HG03457 (cell line): ENCODE results near the gene CRB1.
"Not testable (repeated sequence)": the region's sequence is repeated elsewhere in the genome, so short reads cannot be mapped to it uniquely, and the experiment has no call there.

Experiments used
- ATAC-seq: cut with Tn5 transposase; IDR thresholded peaks from one replicate; pipeline ENCODE4 v1.9.1; 2021; ENCODE audit warnings: moderate number of reproducible peaks; ENCODE audit not compliant: unreplicated experiment

CRB1 gene

GRCh38 chr1:197394831-197395608 lies 127.0 kb downstream of the CRB1 start:
- no peak for ATAC-seq

- no peak for ATAC-seq
Observed at GRCh38 chr1:197397895-197398294, 129.8 kb downstream of the CRB1 start.

- no peak for ATAC-seq
Observed at GRCh38 chr1:197399755-197400521, 131.9 kb downstream of the CRB1 start.

GRCh38 chr1:197400522-197400902 lies 132.5 kb downstream of the CRB1 start:
- no peak for ATAC-seq

- ATAC-seq, result no peak
Observed at GRCh38 chr1:197402189-197402588, 134.1 kb downstream of the CRB1 start.

- not testable (repeated sequence) for ATAC-seq
Observed at GRCh38 chr1:197404774-197405173, 136.7 kb downstream of the CRB1 start.

GRCh38 chr1:197405614-197406013 lies 137.6 kb downstream of the CRB1 start:
- not testable (repeated sequence) for ATAC-seq

- ATAC-seq, result no peak
Observed at GRCh38 chr1:197413564-197413963, 145.5 kb downstream of the CRB1 start.

- no peak for ATAC-seq
Observed at GRCh38 chr1:197415221-197415620, 147.2 kb downstream of the CRB1 start.

GRCh38 chr1:197418693-197419092 lies 150.6 kb downstream of the CRB1 start:
- no peak for ATAC-seq

GRCh38 chr1:197422993-197423392 lies 154.9 kb downstream of the CRB1 start:
- ATAC-seq, result no peak

GRCh38 chr1:197424380-197424779 lies 156.3 kb downstream of the CRB1 start:
- ATAC-seq, result no peak

GRCh38 chr1:197429372-197429771 lies 161.3 kb downstream of the CRB1 start:
- no peak for ATAC-seq

GRCh38 chr1:197435224-197435623 lies 167.2 kb downstream of the CRB1 start:
- ATAC-seq, result no peak

- ATAC-seq, result no peak
Observed at GRCh38 chr1:197437601-197438000, 169.5 kb downstream of the CRB1 start.

- no peak for ATAC-seq
Observed at GRCh38 chr1:197438010-197438790, 170.1 kb downstream of the CRB1 start.

- ATAC-seq, result no peak
Observed at GRCh38 chr1:197439708-197440280, 171.7 kb downstream of the CRB1 start.

GRCh38 chr1:197440715-197441114 lies 172.7 kb downstream of the CRB1 start:
- ATAC-seq, result no peak

GRCh38 chr1:197441999-197442414 lies 174.0 kb downstream of the CRB1 start:
- no peak for ATAC-seq

GRCh38 chr1:197444755-197445154 lies 176.7 kb downstream of the CRB1 start:
- no peak for ATAC-seq

- no peak for ATAC-seq
Observed at GRCh38 chr1:197448121-197448779, 180.2 kb downstream of the CRB1 start.
